B cell (primary cell): ENCODE results near the gene RPS8. TPM values are rescaled to one million over a fixed set of nuclear protein-coding genes. Genes with fewer than 3 reads are reported as not detected.

Experiments used
- ATAC-seq: fragments of 200-7000 bp; cut with Tn5 transposase; one replicate; pipeline ENCODE4 v1.10.0; 2021; ENCODE audit warnings: low read depth, mild to moderate bottlenecking, moderate number of reproducible peaks, moderate library complexity
- CTCF ChIA-PET: fragments of 350-600 bp; sonication (Branson Sonifier 250); formaldehyde crosslinking; loops from one replicate; lab custom pipeline; 2021; ENCODE audit warnings: antibody characterized with exemption, inconsistent platforms; lab: Charles Lee
- POLR2A ChIA-PET: fragments of 350-600 bp; sonication (Branson Sonifier 250); formaldehyde crosslinking; loops from one replicate; lab custom pipeline; 2021; ENCODE audit warnings: antibody characterized with exemption; lab: Charles Lee
- DNase-seq: peaks from one replicate; pipeline ENCODE4 v3.0.0; 2013
- H2AFZ ChIP-seq: 2 replicates; pipeline ENCODE4 v1.6.1; 2012; ENCODE audit warnings: mild to moderate bottlenecking, low read depth, low read length; ENCODE audit not compliant: insufficient read depth, poor library complexity, severe bottlenecking
- H3K27ac ChIP-seq, 2 donors: 1 replicate in 1 of 2; 2 replicates in 1 of 2; pipeline ENCODE4 v1.5.1; 2012 to 2013; ENCODE audit warnings: low read length in 2 of 2, mild to moderate bottlenecking in 2 of 2, moderate library complexity in 1 of 2
- H3K27me3 ChIP-seq, 4 experiments: fragments of 200-600 bp in 1 of 4; sonication (generic) in 1 of 4; replicated peaks in 1 of 4; 1 replicate in 2 of 4; 2 replicates in 2 of 4; pipeline versions ENCODE4 v1.6.1 to v1.7.0; 2013 to 2016; ENCODE audit warnings: low read length in 3 of 4, mild to moderate bottlenecking in 2 of 4, mixed read lengths in 1 of 4, moderate library complexity in 1 of 4; ENCODE audit not compliant: insufficient read depth in 4 of 4, control insufficient read depth in 3 of 4; ENCODE audit errors: control extremely low read depth in 1 of 4
- H3K36me3 ChIP-seq, 2 experiments: replicated peaks in 1 of 2; 1 replicate in 1 of 2; 2 replicates in 1 of 2; pipeline versions ENCODE4 v1.6.1 to v1.7.1; 2013; ENCODE audit warnings: low read length in 1 of 2; ENCODE audit not compliant: insufficient read depth in 2 of 2, control insufficient read depth in 1 of 2; ENCODE audit errors: control extremely low read depth in 1 of 2, extremely low read depth in 1 of 2
- H3K4me1 ChIP-seq, 2 donors: fragments of 200-600 bp in 1 of 2; sonication (generic) in 1 of 2; 1 replicate in 1 of 2; 2 replicates in 1 of 2; pipeline versions ENCODE4 v1.5.1 to v1.6.1; 2013 to 2017; ENCODE audit warnings: low read length in 2 of 2; ENCODE audit not compliant: control insufficient read depth in 2 of 2, insufficient read depth in 2 of 2
- H3K4me2 ChIP-seq: replicated peaks from 2 replicates; pipeline ENCODE3; 2012; ENCODE audit warnings: mild to moderate bottlenecking, low read depth, low read length; ENCODE audit not compliant: poor library complexity, severe bottlenecking
- H3K4me3 ChIP-seq, 5 experiments: fragments of 200-600 bp in 1 of 5; sonication (generic) in 1 of 5; 1 replicate in 3 of 5; 2 replicates in 2 of 5; pipeline versions ENCODE4 v1.5.1 to v1.7.0; 2011 to 2016; ENCODE audit warnings: low read length in 4 of 5, mild to moderate bottlenecking in 4 of 5, low read depth in 2 of 5, control low read depth in 1 of 5, moderate library complexity in 1 of 5; ENCODE audit not compliant: insufficient read depth in 1 of 5; ENCODE audit errors: control extremely low read depth in 1 of 5, extremely low read depth in 1 of 5
- H3K79me2 ChIP-seq: fragments of 200-600 bp; sonication (generic); one replicate; pipeline ENCODE4 v1.6.0; 2016; ENCODE audit warnings: low read length; ENCODE audit not compliant: control insufficient read depth, insufficient read depth
- H3K9ac ChIP-seq: fragments of 200-600 bp; sonication (generic); 2 replicates; pipeline ENCODE4 v1.6.1; 2017; ENCODE audit warnings: mild to moderate bottlenecking, low read length, moderate library complexity
- H3K9me3 ChIP-seq, 3 donors: one replicate each; pipeline versions ENCODE4 v1.6.1 to v1.7.1; 2013; ENCODE audit warnings: low read length in 2 of 3; ENCODE audit not compliant: control insufficient read depth in 2 of 3, insufficient read depth in 1 of 3; ENCODE audit errors: control extremely low read depth in 1 of 3
- H4K20me1 ChIP-seq: 2 replicates; pipeline ENCODE4 v1.6.0; 2012; ENCODE audit warnings: mild to moderate bottlenecking, low read length; ENCODE audit not compliant: insufficient read depth, control insufficient read depth, poor library complexity, severe bottlenecking
- H3K27ac Mint-ChIP-seq: one replicate; pipeline ENCODE4 v1.8.0; 2021; ENCODE audit warnings: mixed read lengths
- H3K27me3 Mint-ChIP-seq: one replicate; pipeline ENCODE4 v1.8.0; 2021; ENCODE audit warnings: mixed read lengths
- H3K4me1 Mint-ChIP-seq: one replicate; pipeline ENCODE4 v1.8.0; 2021; ENCODE audit warnings: mixed read lengths
- H3K4me3 Mint-ChIP-seq: one replicate; pipeline ENCODE4 v1.8.0; 2021; ENCODE audit warnings: mixed read lengths
- H3K9me3 Mint-ChIP-seq: one replicate; pipeline ENCODE4 v1.8.0; 2022; ENCODE audit warnings: mixed read lengths; ENCODE audit not compliant: insufficient read depth
- EZH2 ChIP-seq: IDR thresholded peaks from 2 replicates; pipeline ENCODE4 v1.6.1; 2012; ENCODE audit warnings: borderline replicate concordance, low read depth, mild to moderate bottlenecking, moderate library complexity, low read length; ENCODE audit not compliant: insufficient read depth, poor library complexity, severe bottlenecking
- WGBS: methylation state at CpG from one replicate; pipeline ENCODE4 v1.1.5; 2013; ENCODE audit warnings: missing lambda C conversion rate; ENCODE audit not compliant: insufficient coverage; 5-methylcytosine and 5-hydroxymethylcytosine counted together
- intact Hi-C: fragments of 100-400 bp; cut with micrococcal nuclease; formaldehyde crosslinking; loops from one replicate; pipeline ENCODE4 v1.10.0; 2022
- polyA plus RNA-seq: library from polyadenylated mRNA; depleted of rRNA; stranded (reverse); fragments of >200 nt; gene quantifications from 2 replicates; pipeline ENCODE4 v1.2.3, GENCODE V29; 2012
- total RNA-seq, 2 donors: library from RNA; stranded (reverse); fragments of 120-200 nt in 1 of 2; gene quantifications; 1 replicate in 1 of 2; 2 replicates in 1 of 2; pipeline versions ENCODE4 v1.2.3 to v1.2.4, GENCODE V29; 2013 to 2022
- TF ChIP-seq, protein P1 (sequence below): fragments of 200-600 bp; IDR thresholded peaks from one replicate; pipeline ENCODE4 v1.8.0; 2022; ENCODE audit warnings: antibody characterized with exemption, mild to moderate bottlenecking

Gene RPS8
- total and polyA plus RNA-seq, 2 donors (not counting 1 experiment from before 2014, with no cell fraction given) = 2,525 to 4,047 TPM

DNA sequence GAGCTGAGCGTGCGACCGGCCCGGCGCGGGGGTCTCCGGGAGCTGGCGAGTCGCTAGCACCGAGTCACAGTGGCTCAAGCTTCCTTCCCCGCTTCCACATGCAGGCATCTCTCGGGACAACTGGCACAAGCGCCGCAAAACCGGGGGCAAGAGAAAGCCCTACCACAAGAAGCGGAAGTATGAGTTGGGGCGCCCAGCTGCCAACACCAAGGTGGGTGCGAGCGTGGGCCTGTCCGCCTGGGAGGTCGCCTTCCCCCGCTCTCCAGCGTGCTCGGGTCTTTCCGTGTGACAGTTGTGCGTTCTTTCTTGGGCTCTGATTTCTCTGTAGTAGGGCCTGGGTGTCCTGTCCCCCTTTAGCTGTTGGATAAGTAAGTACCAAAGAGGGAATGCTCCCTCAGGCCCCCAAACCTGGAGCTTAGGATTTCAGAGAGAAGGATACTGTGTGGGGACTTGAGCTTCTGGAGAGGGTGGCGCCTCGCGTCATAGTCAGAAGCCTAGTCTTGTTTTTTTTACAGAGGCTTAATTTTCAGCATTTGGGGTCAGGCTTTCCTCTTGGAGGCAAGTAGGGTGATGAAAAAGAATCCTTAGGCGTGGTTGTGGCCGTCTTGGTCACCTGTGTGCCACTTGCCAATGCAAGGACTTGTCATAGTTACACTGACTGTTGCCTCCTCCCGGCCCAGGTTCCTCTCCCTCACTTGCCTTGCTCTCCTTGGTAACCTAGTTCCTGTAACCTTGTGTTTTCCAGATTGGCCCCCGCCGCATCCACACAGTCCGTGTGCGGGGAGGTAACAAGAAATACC lies 790 bp downstream of the RPS8 start:
- no peak for TF ChIP-seq EZH2
- TF ChIP-seq, protein P1, sequence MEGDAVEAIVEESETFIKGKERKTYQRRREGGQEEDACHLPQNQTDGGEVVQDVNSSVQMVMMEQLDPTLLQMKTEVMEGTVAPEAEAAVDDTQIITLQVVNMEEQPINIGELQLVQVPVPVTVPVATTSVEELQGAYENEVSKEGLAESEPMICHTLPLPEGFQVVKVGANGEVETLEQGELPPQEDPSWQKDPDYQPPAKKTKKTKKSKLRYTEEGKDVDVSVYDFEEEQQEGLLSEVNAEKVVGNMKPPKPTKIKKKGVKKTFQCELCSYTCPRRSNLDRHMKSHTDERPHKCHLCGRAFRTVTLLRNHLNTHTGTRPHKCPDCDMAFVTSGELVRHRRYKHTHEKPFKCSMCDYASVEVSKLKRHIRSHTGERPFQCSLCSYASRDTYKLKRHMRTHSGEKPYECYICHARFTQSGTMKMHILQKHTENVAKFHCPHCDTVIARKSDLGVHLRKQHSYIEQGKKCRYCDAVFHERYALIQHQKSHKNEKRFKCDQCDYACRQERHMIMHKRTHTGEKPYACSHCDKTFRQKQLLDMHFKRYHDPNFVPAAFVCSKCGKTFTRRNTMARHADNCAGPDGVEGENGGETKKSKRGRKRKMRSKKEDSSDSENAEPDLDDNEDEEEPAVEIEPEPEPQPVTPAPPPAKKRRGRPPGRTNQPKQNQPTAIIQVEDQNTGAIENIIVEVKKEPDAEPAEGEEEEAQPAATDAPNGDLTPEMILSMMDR = no peak
- intact Hi-C loops = loop anchor here (1.0 to 5.0 kb wide), 6 partner anchors 10 to 236 kb away; partner anchors contain the start of genes HECTD3, KIF2C, RNU5D-1 and UROD
- Histone ChIP-seq H3K27me3 (no peaks in the 10 kb centered on the region), H2AFZ (peak overlapping the region; percentile 98), H3K4me2 (peak overlapping the region; percentile 75), H3K4me3 (peak overlapping the region; percentile 60 to 99 (median 87)), H3K4me1 (peaks cover 14 to 28% of the 10 kb centered on the region in 2 donors), H4K20me1 (peaks cover 35% of the 10 kb centered on the region), H3K9me3 (no peaks in the 10 kb centered on the region), H3K27ac (peak overlapping the region; percentile 89 to 93), H3K36me3 (peaks cover 0 to 49% of the 10 kb centered on the region in 2 experiments), H3K79me2 (peaks cover 5% of the 10 kb centered on the region), H3K9ac (peak overlapping the region; percentile 94)
- Mint-ChIP-seq H3K9me3 (no peaks in the 10 kb centered on the region), H3K4me1 (peaks cover 37% of the 10 kb centered on the region), H3K27me3 (no peaks in the 10 kb centered on the region), H3K4me3 (peak overlapping the region; percentile 95), H3K27ac (peak overlapping the region; percentile 94)
- CTCF ChIA-PET = interaction anchor here (0.8 to 2.9 kb wide), 12 partner anchors 8 to 237 kb away, joined by 3 to 39 read pairs (median 4); partner anchors contain the start of genes BEST4, HECTD3, PLK3 and PTCH2
- no peak for DNase-seq
- POLR2A ChIA-PET = interaction anchor here (0.6 to 2.5 kb wide), 22 partner anchors 8 to 742 kb away, joined by 3 to 25 read pairs (median 6); partner anchors contain the start of genes ARMH1, EIF2B3, HECTD3 and PLK3
- 7% methylated on average over 29 of the region's 36 CpGs for WGBS
- peak; percentile 40 for ATAC-seq
